ENCODE results near the gene DLGAP4. TPM values are rescaled to one million over a fixed set of nuclear protein-coding genes. Genes with fewer than 3 reads are reported as not detected.

The DLGAP4 gene
- total and polyA plus RNA-seq, 2 of the 13 experiments (the other 11 are each of a cell fraction or from before 2014, with no cell fraction given), result 15.2 to 26.7 TPM

- TF ChIP-seq ZNF543 (CRISPR knock-in tag; IDR thresholded peaks at IDR 0.05) (peak; percentile 75), ZNF446 (CRISPR knock-in tag; IDR thresholded peaks at IDR 0.05) (peak; percentile 55; the same call in 1 of the 2 replicates), GABPB1 (CRISPR knock-in tag; IDR thresholded peaks at IDR 0.05) (no peak), CHD4 (IDR thresholded peaks at IDR 0.05; ENCODE audit: borderline replicate concordance, low read length) (peak; percentile 83; the same call in 1 of the 2 replicates), ZNF563 (CRISPR knock-in tag; IDR thresholded peaks at IDR 0.05) (no peak; the same call in 1 of the 2 replicates), FOXM1 (CRISPR knock-in tag; IDR thresholded peaks at IDR 0.05) (no peak), NFE2 (CRISPR knock-in tag; IDR thresholded peaks at IDR 0.05) (no peak), ZNF761 (CRISPR knock-in tag; conservative IDR thresholded peaks at IDR 0.05) (no peak), ZNF124 (CRISPR knock-in tag; IDR thresholded peaks at IDR 0.05) (no peak), TAF15 (IDR thresholded peaks at IDR 0.05; ENCODE audit: low read depth, low read length, poor library complexity, severe bottlenecking) (no peak), ZNF296 (CRISPR knock-in tag; conservative IDR thresholded peaks at IDR 0.05) (no peak; the same call in 1 of the 2 replicates), ZNF276 (CRISPR knock-in tag; IDR thresholded peaks at IDR 0.05; ENCODE audit: low read depth) (peak; percentile 10; the same call in 1 of the 2 replicates), ARNTL (CRISPR knock-in tag; IDR thresholded peaks at IDR 0.05) (no peak; the same call in 1 of the 2 replicates), ZNF333 (CRISPR knock-in tag; IDR thresholded peaks at IDR 0.05; ENCODE audit: borderline replicate concordance) (no peak), ZBTB42 (CRISPR knock-in tag; IDR thresholded peaks at IDR 0.05) (no peak), CAMTA2 (CRISPR knock-in tag; IDR thresholded peaks at IDR 0.05; ENCODE audit: borderline replicate concordance) (no peak), GABPA (IDR thresholded peaks at IDR 0.05; ENCODE audit: low read depth, low read length) (0 out of 2 replicates have a peak, but pooled peaks have one; percentile 16), GABPA (CRISPR knock-in tag; IDR thresholded peaks at IDR 0.05; ENCODE audit: low read depth) (no peak), ZNF275 (CRISPR knock-in tag; IDR thresholded peaks at IDR 0.05; ENCODE audit: borderline replicate concordance) (no peak), ZNF383 (CRISPR knock-in tag; IDR thresholded peaks at IDR 0.05; ENCODE audit: borderline replicate concordance) (no peak), ZBTB20 (CRISPR knock-in tag; IDR thresholded peaks at IDR 0.05; ENCODE audit: borderline replicate concordance, low read depth) (no peak), ZMYM3 (CRISPR knock-in tag; IDR thresholded peaks at IDR 0.05) (no peak), MTA1 (CRISPR knock-in tag; IDR thresholded peaks at IDR 0.05; ENCODE audit: borderline replicate concordance) (peak; percentile 14; the same call in 1 of the 2 replicates), ZC3H4 (CRISPR knock-in tag; IDR thresholded peaks at IDR 0.05; ENCODE audit: borderline replicate concordance) (peak; percentile 47; the same call in 1 of the 2 replicates), ZNF12 (CRISPR knock-in tag; IDR thresholded peaks at IDR 0.05) (no peak), CENPBD1 (CRISPR knock-in tag; IDR thresholded peaks at IDR 0.05; ENCODE audit: borderline replicate concordance, low read depth) (no peak)
Measured at GRCh38 chr20:36461600-36462439, 155.7 kb downstream of the DLGAP4 start (continued).

Measured in HepG2 (cell line).